ENCODE measurements around the gene SLFN12. TPM values are rescaled to one million over a fixed set of nuclear protein-coding genes. Genes with fewer than 3 reads are reported as not detected.

The SLFN12 gene
- total RNA-seq, 1 experiment from 2014 or later: 13.2 TPM

DNA sequence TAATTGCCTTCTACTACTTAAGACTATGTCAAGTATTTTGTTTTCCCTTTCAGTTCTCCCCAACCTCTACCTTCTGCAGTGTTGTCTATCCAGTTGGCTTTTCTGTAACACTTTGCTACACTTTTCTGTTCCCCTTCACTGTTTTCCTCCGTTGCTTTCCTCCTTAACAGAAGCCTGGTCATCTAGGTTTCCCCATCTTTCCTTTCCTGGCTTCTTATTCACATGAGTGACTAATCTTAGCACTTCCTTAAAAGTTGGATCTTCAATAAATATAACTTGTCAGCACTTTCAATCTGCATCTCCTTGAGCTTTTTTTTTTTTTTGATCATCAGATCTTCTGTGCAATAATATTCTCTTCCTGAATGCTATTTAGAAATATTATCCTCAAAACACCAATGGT is 56.1 kb downstream of the SLFN12 start:
- intact Hi-C loops (cut with micrococcal nuclease; ENCODE audit: unreplicated experiment): no loop called here
- Histone ChIP-seq H3K27ac (ENCODE audit: low read depth, low read length, poor library complexity, severe bottlenecking) (peak overlapping the region; percentile 47), H3K27me3 (replicated peaks; ENCODE audit: insufficient read depth, low read depth, low read length, poor library complexity) (no peaks in the 10 kb centered on the region), H3K36me3 (ENCODE audit: insufficient read depth, low read length, poor library complexity, severe bottlenecking) (no peaks in the 10 kb centered on the region), H3K4me3 (ENCODE audit: low read depth, low read length, poor library complexity, severe bottlenecking) (no peak overlapping the region), H3K4me1 (ENCODE audit: insufficient read depth, low read length, poor library complexity, severe bottlenecking) (peaks cover 6% of the 10 kb centered on the region), H3K9me3 (ENCODE audit: low read depth, low read length, poor library complexity, severe bottlenecking) (no peaks in the 10 kb centered on the region)
- POLR2A ChIA-PET (ENCODE audit: low non-redundant PET): no interaction called here
- TF ChIP-seq, protein P1, sequence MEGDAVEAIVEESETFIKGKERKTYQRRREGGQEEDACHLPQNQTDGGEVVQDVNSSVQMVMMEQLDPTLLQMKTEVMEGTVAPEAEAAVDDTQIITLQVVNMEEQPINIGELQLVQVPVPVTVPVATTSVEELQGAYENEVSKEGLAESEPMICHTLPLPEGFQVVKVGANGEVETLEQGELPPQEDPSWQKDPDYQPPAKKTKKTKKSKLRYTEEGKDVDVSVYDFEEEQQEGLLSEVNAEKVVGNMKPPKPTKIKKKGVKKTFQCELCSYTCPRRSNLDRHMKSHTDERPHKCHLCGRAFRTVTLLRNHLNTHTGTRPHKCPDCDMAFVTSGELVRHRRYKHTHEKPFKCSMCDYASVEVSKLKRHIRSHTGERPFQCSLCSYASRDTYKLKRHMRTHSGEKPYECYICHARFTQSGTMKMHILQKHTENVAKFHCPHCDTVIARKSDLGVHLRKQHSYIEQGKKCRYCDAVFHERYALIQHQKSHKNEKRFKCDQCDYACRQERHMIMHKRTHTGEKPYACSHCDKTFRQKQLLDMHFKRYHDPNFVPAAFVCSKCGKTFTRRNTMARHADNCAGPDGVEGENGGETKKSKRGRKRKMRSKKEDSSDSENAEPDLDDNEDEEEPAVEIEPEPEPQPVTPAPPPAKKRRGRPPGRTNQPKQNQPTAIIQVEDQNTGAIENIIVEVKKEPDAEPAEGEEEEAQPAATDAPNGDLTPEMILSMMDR (conservative IDR thresholded peaks at IDR 0.05; ENCODE audit: low read depth, low read length): no peak
- no peak for TF ChIP-seq EZH2 (IDR thresholded peaks at IDR 0.05; ENCODE audit: borderline replicate concordance, low read depth, low read length, poor library complexity, severe bottlenecking)
- CTCF ChIA-PET: no interaction called here
- BruUV-seq (replicated peaks): no TSS peak
- no peak for DNase-seq (ENCODE audit: low spot score)

DNA sequence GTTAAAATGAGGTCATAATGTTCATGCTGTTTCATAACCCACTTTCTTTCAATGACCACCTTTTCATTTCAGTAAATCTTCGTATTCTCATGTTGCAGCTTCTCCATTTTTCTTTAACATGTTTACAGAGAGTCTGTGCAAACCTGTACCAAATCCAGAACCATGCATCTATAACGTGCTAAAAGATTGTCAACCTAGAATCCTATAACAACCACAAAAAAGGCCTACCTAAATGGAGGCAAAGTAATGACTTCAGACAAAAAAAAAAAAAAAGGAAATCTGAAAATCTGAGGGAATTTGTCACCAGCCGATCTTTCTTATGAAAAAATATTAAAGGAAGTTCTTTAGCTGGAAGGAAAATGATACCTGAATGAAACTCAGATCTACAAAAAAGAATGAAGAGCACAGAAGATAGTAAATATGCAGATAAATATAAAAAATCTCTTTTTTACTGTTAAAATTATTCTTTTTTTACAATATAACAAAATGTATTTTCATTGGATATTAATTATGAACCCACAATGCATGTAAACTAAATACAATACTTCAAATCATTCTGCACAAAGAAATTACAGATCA is 57.4 kb downstream of the SLFN12 start:
- peak overlapping the region; percentile 75 for H3K4me3 ChIP-seq (ENCODE audit: low read depth, low read length, poor library complexity, severe bottlenecking)
- no peak for DNase-seq (ENCODE audit: low spot score)
- H3K36me3 ChIP-seq (ENCODE audit: insufficient read depth, low read length, poor library complexity, severe bottlenecking): peaks cover 6% of the 10 kb centered on the region
- peaks cover 4% of the 10 kb centered on the region for H3K9me3 ChIP-seq (ENCODE audit: low read depth, low read length, poor library complexity, severe bottlenecking)
- TF ChIP-seq, protein P1 (conservative IDR thresholded peaks at IDR 0.05; ENCODE audit: low read depth, low read length): no peak
- CTCF ChIA-PET: no interaction called here
- BruUV-seq (replicated peaks): no TSS peak
- intact Hi-C loops (cut with micrococcal nuclease; ENCODE audit: unreplicated experiment): loop anchor here (5.0 kb wide), 1 partner anchor 157 kb away; no protein-coding TSS in a partner anchor
- POLR2A ChIA-PET (ENCODE audit: low non-redundant PET): no interaction called here
- peak overlapping the region; percentile 98 for H3K27ac ChIP-seq (ENCODE audit: low read depth, low read length, poor library complexity, severe bottlenecking)
- no peaks in the 10 kb centered on the region for H3K27me3 ChIP-seq (replicated peaks; ENCODE audit: insufficient read depth, low read depth, low read length, poor library complexity)
- peaks cover 6% of the 10 kb centered on the region for H3K4me1 ChIP-seq (ENCODE audit: insufficient read depth, low read length, poor library complexity, severe bottlenecking)

DNA sequence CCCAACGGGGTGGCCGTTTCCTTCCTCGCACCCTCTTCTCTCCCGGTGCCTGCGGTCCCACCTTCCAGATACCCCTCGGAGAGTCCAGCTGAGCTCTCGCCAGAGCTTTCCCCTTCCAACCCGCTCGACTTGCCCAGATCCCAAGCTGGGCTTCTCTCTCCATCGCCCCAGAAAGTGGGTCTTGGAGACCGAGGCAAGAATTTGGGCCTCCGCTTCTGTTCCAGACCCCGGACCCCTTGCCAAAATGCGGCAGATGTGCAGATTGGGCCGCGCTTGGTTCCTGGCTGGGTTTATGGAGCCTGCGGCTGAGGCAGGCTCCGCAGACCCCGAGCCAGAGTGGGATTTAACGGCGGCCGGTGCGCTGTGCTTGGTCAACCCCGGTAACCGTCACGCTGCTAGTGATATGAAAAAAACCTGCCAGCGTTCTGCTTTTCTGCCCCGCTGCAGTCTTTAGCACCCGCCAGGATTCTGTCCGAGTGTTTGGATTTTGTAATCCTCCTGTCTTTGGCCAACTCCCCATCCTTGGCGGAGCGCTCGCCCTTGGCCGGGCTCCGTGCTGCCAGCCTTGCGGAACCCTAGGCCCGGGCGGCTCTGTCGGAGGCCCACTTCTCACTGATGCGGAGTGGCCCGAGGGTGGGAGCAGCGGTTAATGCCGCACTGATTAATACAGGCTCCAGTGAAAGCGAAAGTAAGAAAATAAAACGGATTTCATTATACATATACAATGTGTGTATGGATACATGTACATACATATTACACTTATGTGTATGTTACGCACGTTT is 58.1 kb downstream of the SLFN12 start:
- ChIA-PET CTCF (no interaction called here), POLR2A (ENCODE audit: low non-redundant PET) (interaction anchor here (0.6 to 0.9 kb wide), 3 partner anchors 16 to 160 kb away, joined by 3 to 4 read pairs (median 3); no protein-coding TSS in a partner anchor)
- H3K27ac ChIP-seq (ENCODE audit: low read depth, low read length, poor library complexity, severe bottlenecking): peak overlapping the region; percentile 98

More for the DNA sequence above, 58.1 kb downstream of the SLFN12 start:
- no peak for TF ChIP-seq EZH2 (IDR thresholded peaks at IDR 0.05; ENCODE audit: borderline replicate concordance, low read depth, low read length, poor library complexity, severe bottlenecking)
- TF ChIP-seq, protein P1 (conservative IDR thresholded peaks at IDR 0.05; ENCODE audit: low read depth, low read length): no peak
- peaks cover 4% of the 10 kb centered on the region for H3K9me3 ChIP-seq (ENCODE audit: low read depth, low read length, poor library complexity, severe bottlenecking)
- BruUV-seq (replicated peaks): TSS peak; percentile 86
- peak overlapping the region; percentile 75 for H3K4me3 ChIP-seq (ENCODE audit: low read depth, low read length, poor library complexity, severe bottlenecking)
- no peaks in the 10 kb centered on the region for H3K27me3 ChIP-seq (replicated peaks; ENCODE audit: insufficient read depth, low read depth, low read length, poor library complexity)
- peak; percentile 52 for DNase-seq (ENCODE audit: low spot score)
- intact Hi-C loops (cut with micrococcal nuclease; ENCODE audit: unreplicated experiment): loop anchor here (5.0 kb wide), 1 partner anchor 158 kb away; no protein-coding TSS in a partner anchor
- H3K4me1 ChIP-seq (ENCODE audit: insufficient read depth, low read length, poor library complexity, severe bottlenecking): peaks cover 6% of the 10 kb centered on the region
- H3K36me3 ChIP-seq (ENCODE audit: insufficient read depth, low read length, poor library complexity, severe bottlenecking): peaks cover 13% of the 10 kb centered on the region
